Measurements from ENCODE around the gene SPRR5. TPM values are rescaled to one million over a fixed set of nuclear protein-coding genes. Genes with fewer than 3 reads are reported as not detected.

SPRR5 gene
- total RNA-seq, 2 experiments from 2014 or later, result not detected

GRCh38 chr1:152901631-152902030 is 45.4 kb upstream of the SPRR5 start:
- TF ChIP-seq CTCF (IDR thresholded peaks at IDR 0.05), result no peak
- Mint-ChIP-seq H3K4me1 (ENCODE audit: low read depth) (no peaks in the 10 kb centered on the region), H3K27me3 (peaks cover 64% of the 10 kb centered on the region), H3K36me3 (ENCODE audit: low read depth) (no peaks in the 10 kb centered on the region), H3K4me3 (no peak overlapping the region), H3K9me3 (no peaks in the 10 kb centered on the region), H3K27ac (no peak overlapping the region)
- no peak overlapping the region for H3K4me3 ChIP-seq (ENCODE audit: low read length)
- ChIA-PET CTCF (no interaction called here), POLR2A (no interaction called here)
- H3K4me1 ChIP-seq (ENCODE audit: insufficient read depth, low read length), result no peaks in the 10 kb centered on the region
- ATAC-seq (ENCODE audit: poor library complexity) (no peak), DNase-seq (no peak)
- intact Hi-C loops (cut with DNase I, micrococcal nuclease), result no loop called here
- H3K27me3 ChIP-seq (ENCODE audit: control insufficient read depth in 1 of 2, insufficient read depth in 2 of 2, low read length in 2 of 2), result peaks cover 5 to 19% of the 10 kb centered on the region in 2 experiments
- no peaks in the 10 kb centered on the region for H3K36me3 ChIP-seq (ENCODE audit: insufficient read depth, low read length)
- no peak overlapping the region for H3K27ac ChIP-seq (ENCODE audit: low read depth in 1 of 2, low read length in 2 of 2)
- H3K9me3 ChIP-seq (ENCODE audit: control insufficient read depth in 1 of 2, insufficient read depth in 1 of 2, low read length in 2 of 2), result no peaks in the 10 kb centered on the region

GRCh38 chr1:152902636-152903035 is 44.4 kb upstream of the SPRR5 start:
- POLR2A ChIA-PET, result no interaction called here
- Histone ChIP-seq H3K36me3 (ENCODE audit: insufficient read depth, low read length) (no peaks in the 10 kb centered on the region), H3K27ac (ENCODE audit: low read depth in 1 of 2, low read length in 2 of 2) (no peak overlapping the region), H3K9me3 (ENCODE audit: control insufficient read depth in 1 of 2, insufficient read depth in 1 of 2, low read length in 2 of 2) (no peaks in the 10 kb centered on the region), H3K27me3 (ENCODE audit: control insufficient read depth in 1 of 2, insufficient read depth in 2 of 2, low read length in 2 of 2) (peaks cover 5 to 13% of the 10 kb centered on the region in 2 experiments), H3K4me1 (ENCODE audit: insufficient read depth, low read length) (no peaks in the 10 kb centered on the region), H3K4me3 (ENCODE audit: low read length) (no peak overlapping the region)
- CTCF ChIA-PET, result no interaction called here
- no peaks in the 10 kb centered on the region for H3K36me3 Mint-ChIP-seq (ENCODE audit: low read depth)
- H3K27ac Mint-ChIP-seq, result no peak overlapping the region
- TF ChIP-seq CTCF (IDR thresholded peaks at IDR 0.05), result no peak
- H3K27me3 Mint-ChIP-seq, result peaks cover 62% of the 10 kb centered on the region
- intact Hi-C loops (cut with DNase I, micrococcal nuclease), result no loop called here
- no peak overlapping the region for H3K4me3 Mint-ChIP-seq
- ATAC-seq (ENCODE audit: poor library complexity), result no peak
- H3K9me3 Mint-ChIP-seq, result no peaks in the 10 kb centered on the region
- H3K4me1 Mint-ChIP-seq (ENCODE audit: low read depth), result no peaks in the 10 kb centered on the region
- DNase-seq, result no peak

GRCh38 chr1:152904688-152905440 is 42.1 kb upstream of the SPRR5 start:
- no peaks in the 10 kb centered on the region for H3K36me3 ChIP-seq (ENCODE audit: insufficient read depth, low read length)
- Mint-ChIP-seq H3K4me3 (no peak overlapping the region), H3K36me3 (ENCODE audit: low read depth) (no peaks in the 10 kb centered on the region), H3K9me3 (no peaks in the 10 kb centered on the region), H3K27me3 (peaks cover 66% of the 10 kb centered on the region), H3K27ac (no peak overlapping the region), H3K4me1 (ENCODE audit: low read depth) (no peaks in the 10 kb centered on the region)
- peaks cover 5 to 17% of the 10 kb centered on the region in 2 experiments for H3K27me3 ChIP-seq (ENCODE audit: control insufficient read depth in 1 of 2, insufficient read depth in 2 of 2, low read length in 2 of 2)
- DNase-seq (no peak), ATAC-seq (ENCODE audit: poor library complexity) (no peak)
- H3K4me1 ChIP-seq (ENCODE audit: insufficient read depth, low read length), result no peaks in the 10 kb centered on the region
- no peak overlapping the region for H3K27ac ChIP-seq (ENCODE audit: low read depth in 1 of 2, low read length in 2 of 2)
- no peak overlapping the region for H3K4me3 ChIP-seq (ENCODE audit: low read length)
- CTCF ChIA-PET, result no interaction called here
- intact Hi-C loops (cut with DNase I, micrococcal nuclease), result no loop called here
- POLR2A ChIA-PET, result no interaction called here
- peaks cover 0 to 6% of the 10 kb centered on the region in 2 experiments for H3K9me3 ChIP-seq (ENCODE audit: control insufficient read depth in 1 of 2, insufficient read depth in 1 of 2, low read length in 2 of 2)
- no peak for TF ChIP-seq CTCF (IDR thresholded peaks at IDR 0.05)
